ENCODE results near the gene F2.

Gene F2

GRCh38 chr11:46692450-46692849 is 26.6 kb upstream of the F2 start:
- Histone ChIP-seq H3K4me2 (ENCODE audit: low read length) (no peak overlapping the region), H3K27me3 (ENCODE audit: control insufficient read depth, insufficient read depth, low read length) (no peaks in the 10 kb centered on the region), H2AFZ (no peak overlapping the region), H3K36me3 (ENCODE audit: control insufficient read depth, insufficient read depth, low read length) (no peaks in the 10 kb centered on the region), H3K4me3 (ENCODE audit: low read depth, low read length) (no peak overlapping the region), H3K9me3 (ENCODE audit: control insufficient read depth, low read length) (no peaks in the 10 kb centered on the region), H3K79me2 (no peaks in the 10 kb centered on the region), H3K9ac (no peak overlapping the region), H3K4me1 (no peaks in the 10 kb centered on the region), H3K27ac (no peak overlapping the region)
- TF ChIP-seq, protein P1, sequence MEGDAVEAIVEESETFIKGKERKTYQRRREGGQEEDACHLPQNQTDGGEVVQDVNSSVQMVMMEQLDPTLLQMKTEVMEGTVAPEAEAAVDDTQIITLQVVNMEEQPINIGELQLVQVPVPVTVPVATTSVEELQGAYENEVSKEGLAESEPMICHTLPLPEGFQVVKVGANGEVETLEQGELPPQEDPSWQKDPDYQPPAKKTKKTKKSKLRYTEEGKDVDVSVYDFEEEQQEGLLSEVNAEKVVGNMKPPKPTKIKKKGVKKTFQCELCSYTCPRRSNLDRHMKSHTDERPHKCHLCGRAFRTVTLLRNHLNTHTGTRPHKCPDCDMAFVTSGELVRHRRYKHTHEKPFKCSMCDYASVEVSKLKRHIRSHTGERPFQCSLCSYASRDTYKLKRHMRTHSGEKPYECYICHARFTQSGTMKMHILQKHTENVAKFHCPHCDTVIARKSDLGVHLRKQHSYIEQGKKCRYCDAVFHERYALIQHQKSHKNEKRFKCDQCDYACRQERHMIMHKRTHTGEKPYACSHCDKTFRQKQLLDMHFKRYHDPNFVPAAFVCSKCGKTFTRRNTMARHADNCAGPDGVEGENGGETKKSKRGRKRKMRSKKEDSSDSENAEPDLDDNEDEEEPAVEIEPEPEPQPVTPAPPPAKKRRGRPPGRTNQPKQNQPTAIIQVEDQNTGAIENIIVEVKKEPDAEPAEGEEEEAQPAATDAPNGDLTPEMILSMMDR (IDR thresholded peaks at IDR 0.05) = no peak

DNA sequence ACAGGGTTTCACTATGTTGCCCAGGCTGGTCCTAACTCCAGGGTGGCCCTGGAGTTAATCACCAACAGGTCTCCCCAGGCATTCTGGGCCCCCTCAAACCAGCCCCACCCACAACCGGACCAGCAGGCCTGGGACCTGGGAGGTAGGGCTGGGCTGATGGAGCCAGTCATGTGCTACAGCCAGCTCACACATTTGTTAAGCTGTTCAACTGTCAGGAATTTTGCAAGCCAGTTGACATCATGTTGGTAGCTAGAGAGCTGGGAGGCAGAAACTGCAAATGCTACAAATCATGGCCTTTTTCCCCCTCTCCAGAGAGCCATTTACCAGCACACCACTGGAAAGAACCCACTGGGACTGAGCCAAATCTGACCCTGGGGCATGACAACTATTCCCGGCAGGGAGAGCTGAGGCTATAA is 25.4 kb upstream of the F2 start:
- no peak overlapping the region for H3K27ac ChIP-seq
- H3K4me3 ChIP-seq (ENCODE audit: low read depth, low read length) = no peak overlapping the region
- TF ChIP-seq, protein P1 (IDR thresholded peaks at IDR 0.05) = no peak
- no peaks in the 10 kb centered on the region for H3K27me3 ChIP-seq (ENCODE audit: control insufficient read depth, insufficient read depth, low read length)
- H2AFZ ChIP-seq = no peak overlapping the region
- no peaks in the 10 kb centered on the region for H3K9me3 ChIP-seq (ENCODE audit: control insufficient read depth, low read length)
- H3K36me3 ChIP-seq (ENCODE audit: control insufficient read depth, insufficient read depth, low read length) = no peaks in the 10 kb centered on the region
- H3K79me2 ChIP-seq = no peaks in the 10 kb centered on the region
- H3K9ac ChIP-seq = no peak overlapping the region
- no peak overlapping the region for H3K4me2 ChIP-seq (ENCODE audit: low read length)
- no peaks in the 10 kb centered on the region for H3K4me1 ChIP-seq

DNA sequence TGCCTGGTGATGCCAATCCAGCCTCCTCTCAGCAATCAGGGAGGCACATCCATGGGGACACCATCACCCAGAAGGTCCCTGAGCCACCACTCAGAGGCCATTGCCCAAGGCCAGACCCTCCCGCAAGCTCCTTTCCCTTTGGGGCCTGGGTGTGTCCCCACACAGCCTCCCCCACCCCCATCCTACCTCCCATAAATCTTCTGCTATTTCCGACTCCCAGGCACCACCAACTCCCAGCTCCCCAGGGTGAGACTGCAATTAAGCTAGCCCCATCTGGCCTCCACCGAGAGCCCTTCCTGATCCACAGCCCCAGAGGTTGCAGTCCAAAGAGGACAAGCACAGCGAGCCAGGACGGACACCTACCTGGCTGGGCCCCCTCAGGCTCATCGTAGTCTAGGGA is 24.9 kb upstream of the F2 start:
- Histone ChIP-seq H3K9ac (no peak overlapping the region), H3K4me2 (ENCODE audit: low read length) (no peak overlapping the region), H3K27ac (no peak overlapping the region)

DNA sequence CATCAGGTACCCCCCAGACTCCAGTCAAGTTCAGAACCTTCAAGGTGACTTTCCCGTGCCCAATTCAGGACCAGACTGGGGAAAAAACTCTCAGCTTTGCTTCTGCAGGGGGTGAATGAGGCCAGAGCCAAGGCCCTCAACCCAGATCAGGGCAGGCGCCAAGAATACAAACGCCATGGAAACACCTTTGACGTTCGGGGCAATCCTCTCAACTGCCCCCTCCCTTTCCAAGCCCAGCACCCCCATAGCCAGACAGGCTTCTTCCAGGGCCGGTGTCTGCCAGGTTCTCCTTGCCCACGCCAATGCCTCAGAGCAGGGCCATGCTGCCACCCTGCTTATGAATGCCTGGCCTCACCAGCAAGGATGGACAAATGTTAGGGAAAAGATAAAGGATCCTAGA is 24.4 kb upstream of the F2 start:
- Histone ChIP-seq H2AFZ (no peak overlapping the region), H3K36me3 (ENCODE audit: control insufficient read depth, insufficient read depth, low read length) (no peaks in the 10 kb centered on the region), H3K79me2 (no peaks in the 10 kb centered on the region), H3K4me2 (ENCODE audit: low read length) (no peak overlapping the region), H3K4me1 (no peaks in the 10 kb centered on the region), H3K27me3 (ENCODE audit: control insufficient read depth, insufficient read depth, low read length) (no peaks in the 10 kb centered on the region), H3K9ac (no peak overlapping the region), H3K4me3 (ENCODE audit: low read depth, low read length) (no peak overlapping the region), H3K27ac (no peak overlapping the region), H3K9me3 (ENCODE audit: control insufficient read depth, low read length) (no peaks in the 10 kb centered on the region)
- TF ChIP-seq, protein P1 (IDR thresholded peaks at IDR 0.05) = no peak

More for the DNA sequence above, 24.9 kb upstream of the F2 start:
- H3K36me3 ChIP-seq (ENCODE audit: control insufficient read depth, insufficient read depth, low read length) = no peaks in the 10 kb centered on the region
- H3K4me1 ChIP-seq = no peaks in the 10 kb centered on the region
- no peaks in the 10 kb centered on the region for H3K9me3 ChIP-seq (ENCODE audit: control insufficient read depth, low read length)
- H3K27me3 ChIP-seq (ENCODE audit: control insufficient read depth, insufficient read depth, low read length) = no peaks in the 10 kb centered on the region
- H2AFZ ChIP-seq = no peak overlapping the region
- H3K4me3 ChIP-seq (ENCODE audit: low read depth, low read length) = no peak overlapping the region
- TF ChIP-seq, protein P1 (IDR thresholded peaks at IDR 0.05) = no peak
- H3K79me2 ChIP-seq = no peaks in the 10 kb centered on the region

DNA sequence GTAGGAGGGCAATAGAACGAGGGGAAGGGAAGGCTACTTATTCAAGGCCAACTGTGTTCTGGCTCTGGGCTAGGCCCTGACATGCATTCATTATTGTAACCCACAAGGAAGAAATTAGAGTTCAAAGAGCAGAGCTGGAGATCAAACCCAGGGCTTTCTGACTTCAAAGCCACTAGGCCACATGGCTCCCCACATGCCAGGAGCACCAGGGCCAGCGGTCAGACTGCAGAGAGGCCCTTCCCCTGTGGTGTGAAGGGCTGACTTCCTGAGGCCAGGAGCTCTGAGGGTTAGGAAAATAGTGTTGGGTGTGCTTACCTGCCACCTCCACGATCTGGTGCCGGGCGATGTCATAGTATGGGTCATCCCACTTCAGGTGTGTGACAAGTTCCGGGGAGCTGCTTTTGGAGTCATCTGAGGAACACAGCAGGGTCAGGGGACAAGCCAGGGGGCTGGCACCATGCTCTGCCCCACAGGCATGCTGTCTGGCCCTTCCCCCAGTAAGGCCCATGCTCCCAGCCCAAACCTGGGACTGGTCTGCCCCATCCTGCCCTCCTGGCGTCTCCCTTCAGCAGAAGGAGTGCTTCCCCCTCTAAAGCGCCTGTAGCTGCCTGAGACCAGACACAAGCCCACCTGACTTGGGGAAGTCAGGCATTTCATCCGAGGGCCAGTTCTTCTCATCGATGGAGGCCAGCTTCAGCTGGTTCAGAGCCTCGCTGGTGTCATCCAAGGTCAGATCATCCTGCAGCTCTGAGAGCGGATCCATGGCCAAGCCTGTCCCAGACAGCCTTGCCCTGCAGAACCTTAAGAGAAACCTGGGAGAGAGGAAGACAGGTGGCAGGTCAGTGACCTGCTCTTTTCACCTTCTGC is 23.4 kb upstream of the F2 start:
- H3K27me3 ChIP-seq (ENCODE audit: control insufficient read depth, insufficient read depth, low read length) = no peaks in the 10 kb centered on the region
- H3K4me2 ChIP-seq (ENCODE audit: low read length) = no peak overlapping the region
- H3K9me3 ChIP-seq (ENCODE audit: control insufficient read depth, low read length) = no peaks in the 10 kb centered on the region
- H3K9ac ChIP-seq = no peak overlapping the region
- H3K27ac ChIP-seq = no peak overlapping the region
- no peaks in the 10 kb centered on the region for H3K4me1 ChIP-seq
- H3K36me3 ChIP-seq (ENCODE audit: control insufficient read depth, insufficient read depth, low read length) = no peaks in the 10 kb centered on the region
- TF ChIP-seq, protein P1 (IDR thresholded peaks at IDR 0.05) = no peak
- no peak overlapping the region for H3K4me3 ChIP-seq (ENCODE audit: low read depth, low read length)
- H3K79me2 ChIP-seq = no peaks in the 10 kb centered on the region
- H2AFZ ChIP-seq = no peak overlapping the region
